DOHH2 (cell line): ENCODE results near the gene SYNE1.

Experiments
- H3F3A ChIP-seq: fragments of 200-600 bp; sonication (generic), shearing (Covaris generic); 2 replicates; pipeline ENCODE4 v1.6.0; 2016; ENCODE audit warnings: antibody characterized with exemption, mild to moderate bottlenecking; ENCODE audit not compliant: control insufficient read depth, insufficient read depth
- H3K27ac ChIP-seq: fragments of 200-600 bp; sonication (generic); 2 replicates; pipeline ENCODE4 v1.5.1; 2014; ENCODE audit warnings: low read depth, mild to moderate bottlenecking, low read length, moderate library complexity
- H3K27me3 ChIP-seq: fragments of 200-600 bp; sonication (generic); 2 replicates; pipeline ENCODE4 v1.6.1; 2014; ENCODE audit warnings: mild to moderate bottlenecking, low read length, mixed read lengths; ENCODE audit not compliant: control insufficient read depth
- H3K36me3 ChIP-seq: fragments of 200-600 bp; sonication (generic); 2 replicates; pipeline ENCODE4 v1.6.1; 2014; ENCODE audit warnings: mild to moderate bottlenecking, low read length, moderate library complexity, mixed read lengths; ENCODE audit not compliant: control insufficient read depth
- H3K4me1 ChIP-seq: fragments of 200-600 bp; sonication (generic); 2 replicates; pipeline ENCODE4 v1.6.1; 2014; ENCODE audit warnings: mild to moderate bottlenecking, low read length, mixed read lengths; ENCODE audit not compliant: control insufficient read depth
- H3K4me2 ChIP-seq: fragments of 200-600 bp; sonication (generic); 2 replicates; pipeline ENCODE4 v1.6.0; 2014; ENCODE audit warnings: mild to moderate bottlenecking, low read length, moderate library complexity
- H3K4me3 ChIP-seq: fragments of 200-600 bp; sonication (generic); 2 replicates; pipeline ENCODE4 v1.5.1; 2014; ENCODE audit warnings: mild to moderate bottlenecking, low read length, mixed read lengths
- H3K79me2 ChIP-seq: fragments of 200-600 bp; sonication (generic); 2 replicates; pipeline ENCODE4 v1.6.1; 2014; ENCODE audit warnings: mild to moderate bottlenecking, low read length, mixed read lengths; ENCODE audit not compliant: control insufficient read depth
- H3K9me2 ChIP-seq: fragments of 200-600 bp; sonication (generic); replicated peaks from 2 replicates; pipeline ENCODE4 v1.6.1; 2014; ENCODE audit warnings: mild to moderate bottlenecking, low read length, mixed read lengths; ENCODE audit not compliant: control insufficient read depth
- H3K9me3 ChIP-seq: fragments of 200-600 bp; sonication (generic); 2 replicates; pipeline ENCODE4 v1.6.1; 2014; ENCODE audit warnings: antibody characterized with exemption, low read length, mixed read lengths; ENCODE audit not compliant: control insufficient read depth, insufficient read depth
- H4K20me1 ChIP-seq: fragments of 200-600 bp; sonication (generic); 2 replicates; pipeline ENCODE4 v1.6.0; 2014; ENCODE audit warnings: low read depth, mild to moderate bottlenecking, antibody characterized with exemption, low read length, moderate library complexity; ENCODE audit not compliant: control insufficient read depth, insufficient read depth
- EZH2phosphoT487 ChIP-seq: fragments of 200-600 bp; sonication (generic); IDR thresholded peaks from 2 replicates; pipeline ENCODE4 v1.6.1; 2017; ENCODE audit warnings: borderline replicate concordance, mild to moderate bottlenecking, antibody characterized with exemption, low read length, moderate library complexity, mixed read lengths
- TF ChIP-seq, protein P1 (sequence below): fragments of 200-600 bp; sonication (generic); IDR thresholded peaks from one replicate; pipeline ENCODE4 v1.5.1; 2014; ENCODE audit warnings: antibody characterized with exemption, mild to moderate bottlenecking, low read depth, low read length; ENCODE audit not compliant: poor library complexity, severe bottlenecking

Gene SYNE1

DNA sequence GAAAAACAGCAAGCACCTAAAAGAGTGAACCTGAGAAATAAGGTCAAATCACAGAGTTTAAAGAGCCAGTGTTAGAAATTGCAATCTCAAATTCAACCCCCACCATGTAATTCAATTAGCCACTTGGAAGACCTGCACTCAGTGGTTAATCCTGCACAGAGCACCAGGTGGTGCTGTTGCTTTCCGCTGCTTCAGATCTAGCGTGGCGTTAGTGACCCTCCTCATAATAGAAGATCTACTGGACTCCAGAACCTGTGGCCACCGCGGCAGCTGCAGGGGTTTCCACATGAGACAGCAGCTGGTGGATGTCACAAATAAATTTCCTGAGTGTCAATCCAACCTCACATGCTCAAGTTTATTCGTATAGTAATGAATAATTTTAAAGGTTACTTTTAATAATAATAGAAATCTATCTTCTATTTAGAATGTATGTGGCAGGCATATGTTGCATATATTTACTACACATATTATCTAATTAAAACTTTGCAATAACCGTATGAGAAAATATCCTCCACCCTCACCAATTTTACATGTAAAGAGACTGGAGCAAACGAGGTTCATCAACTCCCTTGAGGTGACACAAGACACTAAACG lies 84.4 kb downstream of the SYNE1 start:
- no peak overlapping the region for H3K4me3 ChIP-seq
- no peaks in the 10 kb centered on the region for H3K9me2 ChIP-seq
- H3K4me2 ChIP-seq: no peak overlapping the region
- no peaks in the 10 kb centered on the region for H3K36me3 ChIP-seq
- no peaks in the 10 kb centered on the region for H3K9me3 ChIP-seq
- no peak overlapping the region for H3K27ac ChIP-seq
- no peak for TF ChIP-seq EZH2phosphoT487
- TF ChIP-seq, protein P1, sequence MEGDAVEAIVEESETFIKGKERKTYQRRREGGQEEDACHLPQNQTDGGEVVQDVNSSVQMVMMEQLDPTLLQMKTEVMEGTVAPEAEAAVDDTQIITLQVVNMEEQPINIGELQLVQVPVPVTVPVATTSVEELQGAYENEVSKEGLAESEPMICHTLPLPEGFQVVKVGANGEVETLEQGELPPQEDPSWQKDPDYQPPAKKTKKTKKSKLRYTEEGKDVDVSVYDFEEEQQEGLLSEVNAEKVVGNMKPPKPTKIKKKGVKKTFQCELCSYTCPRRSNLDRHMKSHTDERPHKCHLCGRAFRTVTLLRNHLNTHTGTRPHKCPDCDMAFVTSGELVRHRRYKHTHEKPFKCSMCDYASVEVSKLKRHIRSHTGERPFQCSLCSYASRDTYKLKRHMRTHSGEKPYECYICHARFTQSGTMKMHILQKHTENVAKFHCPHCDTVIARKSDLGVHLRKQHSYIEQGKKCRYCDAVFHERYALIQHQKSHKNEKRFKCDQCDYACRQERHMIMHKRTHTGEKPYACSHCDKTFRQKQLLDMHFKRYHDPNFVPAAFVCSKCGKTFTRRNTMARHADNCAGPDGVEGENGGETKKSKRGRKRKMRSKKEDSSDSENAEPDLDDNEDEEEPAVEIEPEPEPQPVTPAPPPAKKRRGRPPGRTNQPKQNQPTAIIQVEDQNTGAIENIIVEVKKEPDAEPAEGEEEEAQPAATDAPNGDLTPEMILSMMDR: peak; percentile 78
- no peaks in the 10 kb centered on the region for H3K27me3 ChIP-seq
- H3F3A ChIP-seq: no peaks in the 10 kb centered on the region
- H3K4me1 ChIP-seq: no peaks in the 10 kb centered on the region
- no peaks in the 10 kb centered on the region for H3K79me2 ChIP-seq
- H4K20me1 ChIP-seq: no peaks in the 10 kb centered on the region

DNA sequence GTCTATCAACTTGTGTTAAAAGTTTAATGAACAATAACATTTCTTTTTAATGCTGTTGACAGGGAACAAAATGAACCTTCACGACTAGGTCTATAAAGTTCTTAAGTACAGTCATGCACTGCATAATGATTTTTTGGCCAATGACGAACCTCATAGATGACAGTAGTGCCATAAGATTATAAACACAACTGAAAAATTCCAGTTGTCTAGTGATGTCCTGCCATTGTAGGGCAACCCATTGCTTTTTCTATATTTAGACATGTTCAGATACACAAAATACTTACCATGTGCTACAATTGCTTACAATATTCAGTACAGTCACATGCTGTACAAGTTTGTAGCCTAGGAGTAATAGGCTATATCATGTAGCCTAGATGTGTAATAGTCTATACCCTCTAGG lies 93.6 kb downstream of the SYNE1 start:
- H3F3A ChIP-seq: no peaks in the 10 kb centered on the region
- no peaks in the 10 kb centered on the region for H4K20me1 ChIP-seq
- no peaks in the 10 kb centered on the region for H3K9me2 ChIP-seq
- no peaks in the 10 kb centered on the region for H3K36me3 ChIP-seq
- no peak overlapping the region for H3K27ac ChIP-seq
- TF ChIP-seq EZH2phosphoT487: no peak
- TF ChIP-seq, protein P1: no peak
- no peak overlapping the region for H3K4me2 ChIP-seq
- no peak overlapping the region for H3K4me3 ChIP-seq
- no peaks in the 10 kb centered on the region for H3K79me2 ChIP-seq
- no peaks in the 10 kb centered on the region for H3K9me3 ChIP-seq
- H3K4me1 ChIP-seq: no peaks in the 10 kb centered on the region
- H3K27me3 ChIP-seq: no peaks in the 10 kb centered on the region

DNA sequence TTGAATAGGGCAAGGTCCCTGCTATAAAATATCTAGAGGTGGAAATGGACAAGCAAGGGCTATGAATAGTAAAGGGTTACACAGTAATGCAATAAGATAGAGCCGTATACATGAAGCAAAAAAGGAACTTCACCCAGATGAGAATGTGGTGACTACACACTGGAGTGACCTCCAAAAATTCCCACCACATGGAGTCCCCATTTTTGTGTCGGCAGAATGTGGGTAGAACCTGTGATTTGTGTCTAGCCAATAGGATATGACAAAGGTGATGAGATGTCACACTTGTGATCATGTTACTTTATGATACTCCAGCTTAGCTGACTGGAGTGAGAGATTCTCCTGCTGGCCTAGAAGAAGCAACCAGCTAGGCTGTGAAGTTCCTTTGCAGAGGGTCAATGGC lies 96.8 kb downstream of the SYNE1 start:
- no peaks in the 10 kb centered on the region for H3K79me2 ChIP-seq
- no peaks in the 10 kb centered on the region for H3K9me2 ChIP-seq
- H4K20me1 ChIP-seq: no peaks in the 10 kb centered on the region
- H3F3A ChIP-seq: no peaks in the 10 kb centered on the region
- H3K36me3 ChIP-seq: no peaks in the 10 kb centered on the region
- no peaks in the 10 kb centered on the region for H3K4me1 ChIP-seq
- no peak overlapping the region for H3K4me2 ChIP-seq
- no peaks in the 10 kb centered on the region for H3K9me3 ChIP-seq
- no peak overlapping the region for H3K27ac ChIP-seq
- H3K4me3 ChIP-seq: no peak overlapping the region
- TF ChIP-seq EZH2phosphoT487: no peak
- TF ChIP-seq, protein P1: no peak
- no peaks in the 10 kb centered on the region for H3K27me3 ChIP-seq
